Ishikawa (cell line): ENCODE results near the gene PDYN.

Experiments used
- CEBPB ChIP-seq: IDR thresholded peaks from 2 replicates; pipeline ENCODE4 v1.6.1; 2012
- CREB1 ChIP-seq: IDR thresholded peaks from 2 replicates; pipeline ENCODE4 v1.6.1; 2012; ENCODE audit warnings: low read depth
- EGR1 ChIP-seq: IDR thresholded peaks from 2 replicates; pipeline ENCODE4 v1.6.1; 2012
- EP300 ChIP-seq: IDR thresholded peaks from 2 replicates; pipeline ENCODE4 v1.6.1; 2012; ENCODE audit warnings: borderline replicate concordance
- FOXM1 ChIP-seq: IDR thresholded peaks from 2 replicates; pipeline ENCODE4 v1.6.1; 2012; ENCODE audit warnings: low read depth, borderline replicate concordance
- MAX ChIP-seq: IDR thresholded peaks from 2 replicates; pipeline ENCODE4 v1.6.1; 2012
- NFIC ChIP-seq: IDR thresholded peaks from 2 replicates; pipeline ENCODE4 v1.6.1; 2012
- RAD21 ChIP-seq: IDR thresholded peaks from 2 replicates; pipeline ENCODE4 v1.6.1; 2012; ENCODE audit warnings: low read depth
- REST ChIP-seq: IDR thresholded peaks from 2 replicates; pipeline ENCODE4 v1.6.1; 2012; ENCODE audit warnings: low read depth, mild to moderate bottlenecking
- TAF1 ChIP-seq: IDR thresholded peaks from 2 replicates; pipeline ENCODE4 v1.6.1; 2012; ENCODE audit warnings: low read depth, mild to moderate bottlenecking
- TCF12 ChIP-seq: IDR thresholded peaks from 2 replicates; pipeline ENCODE4 v1.6.1; 2012; ENCODE audit warnings: low read depth
- TEAD4 ChIP-seq: IDR thresholded peaks from 2 replicates; pipeline ENCODE4 v1.6.1; 2012
- USF1 ChIP-seq: IDR thresholded peaks from 2 replicates; pipeline ENCODE4 v1.6.1; 2012
- YY1 ChIP-seq: IDR thresholded peaks from 2 replicates; pipeline ENCODE4 v1.6.1; 2012; ENCODE audit warnings: low read depth
- ZBTB7A ChIP-seq: IDR thresholded peaks from 2 replicates; pipeline ENCODE4 v1.6.1; 2012; ENCODE audit warnings: low read depth

PDYN gene

DNA sequence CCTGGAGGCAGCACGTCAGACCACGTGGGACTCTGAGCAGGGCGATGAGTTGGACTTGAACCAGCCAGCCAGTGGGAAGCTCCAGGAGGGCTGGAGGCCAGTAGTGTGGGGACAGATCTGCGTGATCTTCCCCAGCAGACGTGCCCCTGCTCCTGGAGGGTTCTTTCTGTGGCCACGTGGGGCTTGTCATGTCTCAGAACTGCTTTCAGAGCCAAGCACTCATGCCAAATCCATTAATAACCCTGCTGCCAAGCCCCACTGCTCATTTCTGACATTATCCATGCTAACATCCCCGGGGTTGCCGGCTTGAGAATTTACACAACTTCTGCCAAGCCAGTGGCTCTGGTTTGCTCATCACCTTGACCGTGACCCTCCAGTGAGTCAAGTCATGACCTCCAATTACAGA is 60.4 kb downstream of the PDYN start:
- TF ChIP-seq EGR1 (no peak), FOXM1 (no peak), ZBTB7A (no peak), REST (no peak), CREB1 (no peak), USF1 (no peak)

GRCh38 chr20:1932971-1933370 is 60.9 kb downstream of the PDYN start:
- no peak for TF ChIP-seq TCF12
- no peak for TF ChIP-seq TEAD4
- no peak for TF ChIP-seq NFIC
- TF ChIP-seq REST = no peak
- no peak for TF ChIP-seq ZBTB7A
- TF ChIP-seq USF1 = no peak
- TF ChIP-seq MAX = no peak
- TF ChIP-seq TAF1 = no peak

DNA sequence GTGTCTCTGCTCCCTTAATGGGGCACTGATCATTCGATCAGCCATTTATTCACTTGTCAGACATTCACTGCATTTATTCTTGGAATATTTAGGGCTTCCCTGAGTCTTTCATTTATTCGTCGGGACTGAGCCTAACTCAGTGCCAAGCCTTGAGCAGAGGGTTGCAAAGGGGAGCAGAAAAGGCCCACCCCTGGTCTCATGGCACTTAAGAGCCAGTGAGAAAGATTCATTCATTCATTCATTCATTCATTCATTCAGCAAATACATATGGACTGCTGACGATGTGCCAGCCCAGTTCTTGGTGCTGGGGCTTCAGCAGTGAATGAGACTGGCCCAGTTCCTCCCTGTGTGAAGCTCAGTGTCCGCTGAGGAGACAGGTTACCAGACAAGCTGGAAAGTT is 62.0 kb downstream of the PDYN start:
- TF ChIP-seq ZBTB7A (no peak), TAF1 (no peak), FOXM1 (no peak), TCF12 (no peak), MAX (no peak), EP300 (no peak), YY1 (no peak), TEAD4 (no peak), RAD21 (no peak), NFIC (no peak), CREB1 (no peak)

GRCh38 chr20:1930165-1930564 is 63.7 kb downstream of the PDYN start:
- TF ChIP-seq MAX = no peak
- no peak for TF ChIP-seq EP300
- no peak for TF ChIP-seq TEAD4
- TF ChIP-seq CEBPB = no peak
- TF ChIP-seq YY1 = no peak
- no peak for TF ChIP-seq EGR1
- no peak for TF ChIP-seq FOXM1
- TF ChIP-seq NFIC = no peak
- no peak for TF ChIP-seq TCF12
- no peak for TF ChIP-seq CREB1
- TF ChIP-seq ZBTB7A = no peak
- TF ChIP-seq TAF1 = no peak
- TF ChIP-seq REST = no peak
- no peak for TF ChIP-seq USF1
- no peak for TF ChIP-seq RAD21
